SHP77 (cell line): ENCODE data around the gene NGFR.

Experiments used
- DNase-seq, 2 experiments: peaks; one replicate each; lab custom pipeline; 2025; lab: John Stamatoyannopoulos, UW

NGFR gene

GRCh38 chr17:49469831-49470810 lies 25.0 kb upstream of the NGFR start:
- DNase-seq = no peak

- DNase-seq = no peak
Observed at GRCh38 chr17:49471089-49471683, 23.9 kb upstream of the NGFR start.

- no peak for DNase-seq
Observed at GRCh38 chr17:49471769-49472168, 23.3 kb upstream of the NGFR start.

GRCh38 chr17:49472527-49472926 lies 22.6 kb upstream of the NGFR start:
- no peak for DNase-seq

- DNase-seq = no peak
Observed at GRCh38 chr17:49473900-49474751, 21.0 kb upstream of the NGFR start.

- DNase-seq = no peak
Observed at GRCh38 chr17:49477709-49478108, 17.4 kb upstream of the NGFR start.

- no peak for DNase-seq
Observed at GRCh38 chr17:49480836-49481615, 14.1 kb upstream of the NGFR start.

GRCh38 chr17:49482144-49482817 lies 12.8 kb upstream of the NGFR start:
- no peak for DNase-seq

- no peak for DNase-seq
Observed at GRCh38 chr17:49483599-49484509, 11.2 kb upstream of the NGFR start.

- DNase-seq = no peak
Observed at GRCh38 chr17:49484588-49484987, 10.5 kb upstream of the NGFR start.

- peak in 1 of 2 experiments; percentile 38 for DNase-seq
Observed at GRCh38 chr17:49486012-49486641, 9.0 kb upstream of the NGFR start.

- no peak for DNase-seq
Observed at GRCh38 chr17:49487183-49487582, 7.9 kb upstream of the NGFR start.

GRCh38 chr17:49488612-49489011 lies 6.5 kb upstream of the NGFR start:
- DNase-seq = no peak

GRCh38 chr17:49489348-49489747 lies 5.7 kb upstream of the NGFR start:
- no peak for DNase-seq

GRCh38 chr17:49490276-49490675 lies 4.8 kb upstream of the NGFR start:
- DNase-seq = no peak

- no peak for DNase-seq
Observed at GRCh38 chr17:49491192-49491769, 3.8 kb upstream of the NGFR start.

GRCh38 chr17:49494399-49494985 lies 601 bp upstream of the NGFR start:
- DNase-seq = no peak

GRCh38 chr17:49495842-49496182 lies 719 bp downstream of the NGFR start:
- DNase-seq = no peak
